Activated CD4-positive, CD25-positive, alpha-beta regulatory T cell treated with anti-CD3 and anti-CD28 coated beads, Interleukin-2, amount 50 U/mL, for 72 hours (primary cell): Measurements from ENCODE around the gene MFAP3L.
A peak's percentile ranks its signal among the peaks of the same experiment; 100 is the strongest.
"Not testable (repeated sequence)": the region's sequence is repeated elsewhere in the genome, so short reads cannot be mapped to it uniquely, and the experiment has no call there.

Experiments
- DNase-seq: peaks from one replicate; pipeline ENCODE4 v3.0.0; 2021

MFAP3L gene

GRCh38 chr4:170026253-170027021, at the start of gene MFAP3L:
Gene MFAP3L (minus strand): TSS chr4:170026395. CDS start chr4:170005877, 20,518 bp downstream.
- DNase-seq: peak; percentile 82

GRCh38 chr4:170071196-170071595, 45.0 kb upstream of the MFAP3L start:
- DNase-seq: no peak

- no peak for DNase-seq
These were observed 42.4 kb upstream of the MFAP3L start for GRCh38 chr4:170068438-170069128.

DNA sequence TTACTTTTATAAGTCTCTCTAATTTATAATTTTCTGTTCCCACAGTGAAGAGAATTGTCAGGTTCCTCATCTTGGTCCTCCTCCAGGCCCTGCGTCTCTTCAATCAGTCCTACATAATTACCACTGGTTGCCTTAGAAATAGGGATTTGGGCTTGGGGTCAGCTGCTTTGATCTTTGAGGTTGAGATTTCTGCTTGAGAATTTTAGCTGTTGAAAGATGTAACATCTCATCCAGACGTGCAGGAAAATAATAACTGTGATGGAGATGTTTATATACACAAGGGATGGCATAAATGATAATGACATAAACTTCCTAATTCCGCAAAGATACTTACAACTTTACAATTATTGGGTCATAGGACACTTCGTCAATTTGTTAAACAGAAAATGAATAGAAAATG, 33.2 kb upstream of the MFAP3L start:
- no peak for DNase-seq

DNA sequence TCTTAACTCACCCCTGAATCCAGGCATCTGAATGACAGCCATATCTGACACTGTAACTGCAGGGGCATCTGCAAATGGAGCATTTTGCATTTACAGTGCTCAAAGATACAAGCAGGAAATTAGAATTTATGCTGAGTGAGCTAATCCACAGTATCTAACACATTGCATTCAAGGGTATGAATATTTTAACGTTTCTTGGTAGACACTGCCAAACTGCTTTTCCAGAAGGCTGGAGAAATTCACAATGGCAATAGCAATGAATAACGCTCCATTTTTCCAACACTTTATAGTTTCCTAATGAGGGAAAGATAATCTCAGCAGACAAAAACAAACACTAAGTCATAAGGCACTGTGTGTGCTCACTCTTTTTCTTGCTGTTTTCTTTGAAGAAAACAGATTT, 32.6 kb upstream of the MFAP3L start:
- no peak for DNase-seq

- no peak for DNase-seq
These were observed 31.7 kb upstream of the MFAP3L start for GRCh38 chr4:170057866-170058265.

DNA sequence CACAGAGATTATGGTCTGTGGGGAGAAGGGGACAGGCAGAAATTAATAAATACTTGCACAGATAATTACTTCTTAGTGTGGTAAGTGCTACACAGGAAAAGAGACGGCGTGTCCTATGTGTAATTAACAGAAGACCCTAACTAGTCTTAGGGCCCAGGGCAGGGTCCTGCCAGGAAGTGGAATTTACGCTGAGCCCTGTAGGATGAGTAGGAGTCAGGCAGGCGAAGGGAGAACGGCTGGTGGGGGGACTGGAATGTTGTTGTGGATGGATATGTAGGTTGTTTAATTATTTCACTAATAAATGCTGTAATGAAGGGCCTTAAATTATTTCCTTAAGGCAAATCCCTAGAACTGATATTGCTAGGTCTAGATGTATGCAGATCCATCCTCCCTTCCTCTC, 26.7 kb upstream of the MFAP3L start:
- no peak for DNase-seq

DNA sequence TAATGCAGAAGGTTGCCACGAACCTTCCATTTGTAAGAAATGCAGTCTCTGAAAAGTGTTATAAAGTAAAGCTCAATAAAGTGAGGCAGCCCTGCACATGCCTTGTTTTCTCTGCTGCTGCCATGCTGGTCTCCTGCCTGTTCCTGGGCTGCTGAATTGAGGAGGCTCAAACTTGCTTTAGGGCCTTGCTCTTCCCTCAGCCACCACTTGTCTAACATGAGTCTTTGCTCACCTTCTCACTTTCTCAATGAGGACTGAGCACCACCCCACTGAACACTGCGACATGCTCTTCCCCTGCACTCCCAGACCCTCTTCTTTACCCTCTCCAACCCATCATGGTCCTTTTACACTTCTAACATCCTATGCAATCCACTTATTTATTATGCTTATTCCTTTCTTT, 25.2 kb upstream of the MFAP3L start:
- DNase-seq: no peak

- no peak for DNase-seq
These were observed 23.6 kb upstream of the MFAP3L start for GRCh38 chr4:170049766-170050165.

DNA sequence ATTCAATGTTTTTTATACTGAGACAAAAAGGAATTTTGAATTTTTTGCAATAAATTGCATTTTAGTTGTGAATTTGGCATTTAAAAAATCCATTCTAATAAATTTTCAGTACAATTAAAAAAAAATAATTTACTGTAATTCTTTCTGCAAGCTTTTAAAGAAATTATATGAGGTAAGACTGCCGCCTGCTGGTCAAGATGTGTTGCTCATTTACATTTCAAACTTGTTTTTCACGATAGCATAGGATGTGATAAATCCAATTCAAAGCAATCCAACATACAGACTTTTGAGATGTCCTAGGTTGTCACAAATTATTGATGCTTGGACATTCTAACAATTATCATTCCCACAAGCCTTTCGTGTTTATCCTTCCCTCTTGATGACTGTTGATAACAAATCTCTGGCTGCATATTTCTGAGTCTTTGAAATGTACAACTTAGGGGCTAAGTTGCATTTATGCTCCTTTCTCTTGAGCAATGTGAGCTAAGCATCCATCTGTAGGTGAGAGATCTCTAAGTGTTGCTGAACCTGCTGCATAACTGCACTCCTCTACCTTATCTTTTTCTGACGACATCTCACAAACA, 21.7 kb upstream of the MFAP3L start:
- peak; percentile 50 for DNase-seq

DNA sequence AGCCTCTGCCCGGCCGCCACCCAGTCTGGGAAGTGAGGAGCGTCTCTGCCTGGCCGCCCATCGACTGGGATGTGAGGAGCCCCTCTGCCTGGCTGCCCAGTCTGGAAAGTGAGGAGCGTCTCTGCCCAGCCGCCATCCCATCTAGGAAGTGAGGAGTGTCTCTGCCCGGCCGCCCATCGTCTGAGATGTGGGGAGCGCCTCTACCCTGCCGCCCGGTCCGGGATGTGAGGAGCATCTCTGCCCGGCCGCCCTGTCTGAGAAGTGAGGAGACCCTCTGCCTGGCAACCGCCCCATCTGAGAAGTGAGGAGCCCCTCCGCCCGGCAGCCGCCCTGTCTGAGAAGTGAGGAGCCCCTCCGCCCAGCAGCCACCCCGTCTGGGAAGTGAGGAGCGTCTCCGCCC, 20.0 kb upstream of the MFAP3L start:
- not testable (repeated sequence) for DNase-seq

DNA sequence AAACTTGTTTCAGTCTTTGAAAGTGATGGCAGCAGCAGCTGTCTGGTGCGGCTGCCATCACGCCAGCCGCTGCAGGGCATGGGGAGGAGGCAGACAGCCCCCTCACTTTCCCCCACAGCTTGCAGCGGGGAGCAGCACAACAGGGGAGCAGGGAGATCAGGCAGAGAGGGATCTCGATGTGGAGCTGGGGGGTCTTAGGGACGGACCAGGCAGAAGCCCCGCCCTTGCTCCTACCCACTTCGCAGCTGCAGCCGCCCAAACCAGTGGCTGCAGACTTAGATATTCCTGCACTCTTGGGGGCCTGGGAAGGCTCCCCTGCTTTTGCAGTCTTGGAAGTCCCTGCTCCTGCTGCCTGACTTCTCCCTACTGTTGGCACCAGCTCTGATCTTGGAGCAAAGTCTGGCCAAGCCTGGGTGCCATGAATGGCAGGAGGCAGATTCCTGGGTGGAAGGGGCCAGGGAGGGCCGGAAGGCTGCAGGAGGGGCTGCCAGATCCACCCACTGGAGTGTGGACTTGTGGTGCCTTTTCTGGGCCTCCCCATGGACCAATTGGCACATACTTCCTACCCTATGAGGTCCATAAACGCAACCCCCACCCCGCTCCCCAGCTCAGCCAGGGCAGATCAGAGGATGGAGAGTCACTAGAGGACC, 14.0 kb upstream of the MFAP3L start:
- no peak for DNase-seq

GRCh38 chr4:170038769-170039168, 12.6 kb upstream of the MFAP3L start:
- no peak for DNase-seq

GRCh38 chr4:170038232-170038631, 12.0 kb upstream of the MFAP3L start:
- no peak for DNase-seq

- no peak for DNase-seq
These were observed 11.3 kb upstream of the MFAP3L start for GRCh38 chr4:170037481-170037880.

DNA sequence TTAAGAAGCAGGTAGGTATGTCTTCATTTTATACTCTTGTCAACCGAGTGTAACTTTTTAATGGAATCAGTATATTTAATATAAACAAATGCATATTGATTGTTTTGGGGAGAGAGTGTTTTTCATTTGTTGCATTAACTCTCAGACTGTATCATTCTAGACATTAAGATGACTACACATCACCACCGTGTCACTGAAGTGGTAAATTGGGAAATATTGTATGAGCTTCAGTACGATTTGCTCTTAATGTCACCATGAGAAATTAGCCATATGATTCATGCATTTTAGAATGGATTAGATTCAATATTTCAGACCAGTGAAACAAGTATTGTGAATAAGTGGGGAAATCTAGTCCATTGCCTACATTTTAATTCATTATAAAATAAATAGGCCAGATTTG, 9.7 kb upstream of the MFAP3L start:
- DNase-seq: no peak

- DNase-seq: no peak
These were observed 9.0 kb upstream of the MFAP3L start for GRCh38 chr4:170035231-170035630.

GRCh38 chr4:170033999-170034398, 7.8 kb upstream of the MFAP3L start:
- DNase-seq: no peak

- no peak for DNase-seq
These were observed 3.9 kb upstream of the MFAP3L start for GRCh38 chr4:170030121-170030520.

GRCh38 chr4:170027181-170027829, 1.1 kb upstream of the MFAP3L start:
- DNase-seq: peak; percentile 84

DNA sequence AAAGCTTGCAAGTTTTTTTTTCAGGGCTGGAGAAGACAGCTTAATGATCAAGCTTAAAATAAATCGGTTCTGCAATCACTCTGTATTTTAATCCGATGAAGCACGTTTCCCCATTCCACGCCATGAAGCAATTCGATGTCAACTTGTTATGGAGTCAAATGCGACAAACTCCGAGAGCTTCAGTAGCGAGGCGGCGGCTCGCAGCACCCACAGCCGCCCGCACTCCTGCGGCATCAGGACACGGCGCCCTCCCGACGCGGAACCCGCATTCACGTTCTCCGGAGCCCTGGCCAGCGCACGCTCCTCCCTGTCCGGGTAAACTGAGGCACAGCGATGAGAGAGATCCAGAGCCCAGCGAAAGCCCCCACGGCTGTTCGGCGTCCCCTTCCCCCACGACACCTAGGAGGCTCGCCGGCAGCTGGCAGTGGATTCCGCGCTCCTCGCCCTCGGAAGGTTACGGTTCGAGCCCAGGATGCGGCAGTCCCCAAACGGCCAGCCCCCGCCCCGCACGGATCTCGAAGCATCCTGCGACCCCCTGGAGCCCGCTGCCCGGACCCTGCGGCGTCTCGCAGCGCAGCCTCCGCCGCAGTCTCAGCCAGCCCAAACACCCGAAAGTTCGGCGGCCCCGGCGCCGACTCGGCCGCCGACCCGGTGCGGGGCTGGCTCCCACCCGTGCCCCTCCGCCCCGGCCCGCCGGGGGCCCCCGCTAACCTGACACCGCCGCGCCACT, 507 bp downstream of the MFAP3L start:
- no peak for DNase-seq

GRCh38 chr4:170022211-170022610, 4.0 kb downstream of the MFAP3L start:
- DNase-seq: no peak
